Left lung (tissue), 10 donors: ENCODE data around the gene SLCO3A1. TPM values are rescaled to one million over a fixed set of nuclear protein-coding genes. Genes with fewer than 3 reads are reported as not detected.

Experiments
- ATAC-seq: fragments of 200-7000 bp; cut with Tn5 transposase; one replicate; pipeline ENCODE4 v1.9.1; 2020; ENCODE audit warnings: moderate library complexity
- DNase-seq, 4 donors: peaks; one replicate each; pipeline ENCODE4 v3.0.0-alpha.2; 2013 to 2020
- H3K27ac ChIP-seq, 2 donors: fragments of 200-600 bp; sonication (generic) in 1 of 2; one replicate each; pipeline versions ENCODE4 v1.5.0 to v1.8.0; 2020 to 2021
- H3K27me3 ChIP-seq, 2 donors: fragments of 200-600 bp; sonication (generic) in 1 of 2; one replicate each; pipeline versions ENCODE4 v1.5.0 to v1.8.0; 2020 to 2021
- H3K36me3 ChIP-seq, 2 donors: fragments of 200-600 bp; sonication (generic) in 1 of 2; one replicate each; pipeline versions ENCODE4 v1.5.0 to v1.8.0; 2020 to 2021
- H3K4me1 ChIP-seq, 2 donors: fragments of 200-600 bp; one replicate each; pipeline ENCODE4 v1.8.0; 2021
- H3K4me3 ChIP-seq, 2 donors: fragments of 200-600 bp; sonication (generic) in 1 of 2; one replicate each; pipeline versions ENCODE4 v1.5.0 to v1.8.0; 2020 to 2021; ENCODE audit warnings: mild to moderate bottlenecking in 1 of 2
- H3K9me3 ChIP-seq, 2 donors: fragments of 200-600 bp; sonication (generic) in 1 of 2; one replicate each; pipeline versions ENCODE4 v1.5.0 to v1.8.0; 2020 to 2021
- intact Hi-C, 2 donors: fragments of 100-400 bp; cut with DNase I; formaldehyde crosslinking; loops; one replicate each; pipeline versions ENCODE4 v1.11.2 to v1.14.2; 2022
- polyA plus RNA-seq, 6 donors: library from polyadenylated mRNA; unstranded; fragments of 120-200 nt; gene quantifications; one replicate each; pipeline ENCODE4 v1.2.1, GENCODE V29; 2013; ENCODE audit not compliant: insufficient read length in 6 of 6
- total RNA-seq, 2 donors: library from RNA; stranded (reverse); fragmentation: NEBNext Ultra II Directional; extraction: Animal tissue kit (Norgen Biotek cat#: 25700); gene quantifications; one replicate each; pipeline ENCODE4 v1.2.1, GENCODE V29; 2021
- TF ChIP-seq, protein P1 (sequence below), 2 donors: fragments of 200-600 bp; sonication (generic) in 1 of 2; IDR thresholded peaks; one replicate each; pipeline versions ENCODE4 v1.5.0 to v1.8.0; 2021; ENCODE audit warnings: antibody characterized with exemption in 2 of 2
- donor health status: DM: no; HTN: yes; CAD: no.
- donor health status: DM: no; HTN: no; CAD: no.

SLCO3A1 gene
- total and polyA plus RNA-seq, 8 donors: 7.7 to 49.0 (median 11.9) TPM

DNA sequence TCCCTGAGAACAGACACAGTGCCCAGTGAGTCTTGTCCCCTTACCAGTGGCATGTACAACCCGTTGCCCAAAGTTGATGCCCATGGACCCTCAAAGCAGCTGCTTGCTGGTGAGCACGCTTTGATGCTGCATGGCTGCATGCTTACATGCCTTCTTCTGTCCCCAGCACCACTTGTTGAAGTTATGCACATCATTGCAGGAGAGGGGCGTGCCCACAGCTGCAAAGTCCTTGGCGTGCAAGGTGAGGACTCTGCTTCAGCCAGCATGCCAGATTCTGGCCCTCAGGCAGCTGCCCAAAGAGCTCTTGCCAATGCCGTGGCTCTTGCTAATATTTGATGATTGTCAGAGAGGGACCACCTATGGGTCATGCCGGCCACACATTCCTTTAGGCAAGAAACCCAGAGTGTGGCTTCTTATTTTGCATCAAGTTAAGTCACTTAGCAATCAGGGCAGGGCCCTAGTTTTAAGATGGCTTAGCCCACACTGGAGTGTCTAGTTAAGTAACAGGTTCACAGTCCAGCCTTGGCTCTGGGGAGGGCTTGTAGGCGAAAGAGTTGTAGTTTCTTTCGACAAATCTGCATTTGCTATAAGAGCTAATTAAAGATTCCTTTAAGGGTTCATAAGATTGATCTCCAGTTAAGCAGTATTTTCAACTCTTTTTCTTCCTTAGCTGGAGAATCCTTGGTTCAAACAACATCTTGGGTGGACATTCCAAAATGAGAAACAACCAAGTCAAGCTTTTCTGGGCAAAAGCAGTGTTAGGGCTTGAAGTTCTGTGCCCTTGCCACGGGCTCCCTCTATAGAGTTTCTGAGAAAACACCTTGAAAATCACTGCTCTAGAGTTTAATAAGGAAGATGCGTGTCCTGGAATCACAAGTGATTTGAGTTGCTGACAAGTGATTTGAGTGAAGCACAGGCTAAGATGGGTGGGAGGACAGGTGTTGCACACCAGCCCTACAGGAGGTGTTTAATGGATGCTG lies 128.6 kb downstream of the SLCO3A1 start:
- Histone ChIP-seq H3K4me3 (no peak overlapping the region), H3K27me3 (no peaks in the 10 kb centered on the region), H3K27ac (no peak overlapping the region), H3K9me3 (no peaks in the 10 kb centered on the region), H3K4me1 (no peaks in the 10 kb centered on the region), H3K36me3 (no peaks in the 10 kb centered on the region)
- TF ChIP-seq, protein P1, sequence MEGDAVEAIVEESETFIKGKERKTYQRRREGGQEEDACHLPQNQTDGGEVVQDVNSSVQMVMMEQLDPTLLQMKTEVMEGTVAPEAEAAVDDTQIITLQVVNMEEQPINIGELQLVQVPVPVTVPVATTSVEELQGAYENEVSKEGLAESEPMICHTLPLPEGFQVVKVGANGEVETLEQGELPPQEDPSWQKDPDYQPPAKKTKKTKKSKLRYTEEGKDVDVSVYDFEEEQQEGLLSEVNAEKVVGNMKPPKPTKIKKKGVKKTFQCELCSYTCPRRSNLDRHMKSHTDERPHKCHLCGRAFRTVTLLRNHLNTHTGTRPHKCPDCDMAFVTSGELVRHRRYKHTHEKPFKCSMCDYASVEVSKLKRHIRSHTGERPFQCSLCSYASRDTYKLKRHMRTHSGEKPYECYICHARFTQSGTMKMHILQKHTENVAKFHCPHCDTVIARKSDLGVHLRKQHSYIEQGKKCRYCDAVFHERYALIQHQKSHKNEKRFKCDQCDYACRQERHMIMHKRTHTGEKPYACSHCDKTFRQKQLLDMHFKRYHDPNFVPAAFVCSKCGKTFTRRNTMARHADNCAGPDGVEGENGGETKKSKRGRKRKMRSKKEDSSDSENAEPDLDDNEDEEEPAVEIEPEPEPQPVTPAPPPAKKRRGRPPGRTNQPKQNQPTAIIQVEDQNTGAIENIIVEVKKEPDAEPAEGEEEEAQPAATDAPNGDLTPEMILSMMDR (IDR thresholded peaks at IDR 0.05): no peak
- no peak for ATAC-seq
- DNase-seq: no peak
- intact Hi-C loops: no loop called here

DNA sequence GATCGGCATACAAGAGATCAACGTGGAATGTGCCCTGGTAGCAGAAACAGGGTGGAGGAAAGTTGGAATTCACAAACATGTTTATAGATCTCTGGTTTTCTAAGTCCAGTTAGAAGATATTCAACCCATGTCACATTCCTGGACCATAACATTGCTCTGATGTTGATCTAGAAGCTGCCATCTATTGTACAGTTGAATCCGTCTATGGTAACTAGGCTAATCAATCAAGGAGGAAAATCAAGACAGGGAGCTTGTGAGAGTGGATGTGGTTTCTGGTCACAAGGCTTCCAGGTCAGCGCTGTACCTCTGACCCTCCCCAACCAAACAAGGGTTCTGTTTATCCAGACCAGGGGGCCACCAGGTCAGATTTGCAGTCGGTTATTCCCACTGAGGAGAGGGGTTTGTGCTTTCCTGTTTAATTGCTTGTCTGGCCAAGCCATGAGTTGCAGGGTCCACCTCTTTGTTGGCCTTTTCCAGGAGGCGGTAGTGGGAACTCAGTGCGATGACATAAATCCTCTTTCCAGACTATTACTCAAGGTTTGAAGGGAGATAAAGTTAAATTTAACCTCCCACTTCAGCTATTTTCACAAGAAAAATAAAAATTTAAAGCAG lies 130.3 kb downstream of the SLCO3A1 start:
- Histone ChIP-seq H3K36me3 (no peaks in the 10 kb centered on the region), H3K4me1 (no peaks in the 10 kb centered on the region), H3K27ac (no peak overlapping the region), H3K27me3 (no peaks in the 10 kb centered on the region), H3K4me3 (no peak overlapping the region), H3K9me3 (no peaks in the 10 kb centered on the region)
- no peak for DNase-seq
- intact Hi-C loops: no loop called here
- TF ChIP-seq, protein P1 (IDR thresholded peaks at IDR 0.05): no peak
- ATAC-seq: no peak

DNA sequence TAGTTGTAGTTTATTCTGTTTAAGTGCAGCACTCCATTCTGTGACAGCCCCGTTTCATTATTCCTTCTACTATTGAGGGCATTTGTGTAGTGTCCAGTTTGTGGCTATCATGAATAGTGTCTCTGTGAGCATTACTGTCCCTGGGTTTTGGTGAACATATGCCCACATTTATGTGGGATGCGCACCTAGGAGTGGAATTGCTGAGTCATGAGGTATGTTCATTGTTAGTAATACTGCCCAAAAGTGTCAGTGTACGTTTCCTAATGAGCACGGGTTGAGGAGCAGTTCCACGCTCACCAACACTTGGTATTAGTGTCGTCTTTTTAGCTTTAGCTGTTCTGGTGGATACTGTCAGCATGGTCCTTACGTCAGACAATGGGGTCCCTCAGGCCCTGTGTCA lies 131.8 kb downstream of the SLCO3A1 start:
- Histone ChIP-seq H3K9me3 (no peaks in the 10 kb centered on the region), H3K36me3 (no peaks in the 10 kb centered on the region), H3K4me1 (no peaks in the 10 kb centered on the region), H3K27ac (no peak overlapping the region), H3K4me3 (no peak overlapping the region), H3K27me3 (no peaks in the 10 kb centered on the region)
- DNase-seq: no peak
- no peak for ATAC-seq
- TF ChIP-seq, protein P1 (IDR thresholded peaks at IDR 0.05): no peak
- intact Hi-C loops: no loop called here

DNA sequence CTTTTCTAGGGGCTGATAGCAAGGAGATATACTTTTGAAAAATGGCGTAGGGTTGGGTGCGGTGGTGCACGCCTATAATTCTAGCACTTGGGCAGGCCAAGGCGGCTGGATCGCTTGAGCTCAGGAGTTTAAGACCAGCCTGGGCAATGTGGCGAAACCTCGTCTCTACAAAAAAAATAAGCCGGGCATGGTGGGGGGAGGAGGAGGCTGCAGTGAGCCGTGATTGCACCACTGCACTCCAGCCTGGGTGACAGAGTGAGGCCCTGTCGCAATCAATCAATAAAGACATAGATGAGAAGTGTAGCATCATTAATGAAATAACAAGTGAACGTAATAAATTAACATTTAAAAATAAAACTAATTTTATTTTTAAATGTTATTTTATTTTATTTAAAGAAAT lies 134.6 kb downstream of the SLCO3A1 start:
- Histone ChIP-seq H3K27ac (no peak overlapping the region), H3K9me3 (no peaks in the 10 kb centered on the region), H3K4me3 (no peak overlapping the region), H3K27me3 (no peaks in the 10 kb centered on the region), H3K36me3 (no peaks in the 10 kb centered on the region), H3K4me1 (peaks cover 0 to 8% of the 10 kb centered on the region in 2 donors)
- DNase-seq: no peak
- no peak for ATAC-seq
- TF ChIP-seq, protein P1 (IDR thresholded peaks at IDR 0.05): no peak
- intact Hi-C loops: no loop called here

DNA sequence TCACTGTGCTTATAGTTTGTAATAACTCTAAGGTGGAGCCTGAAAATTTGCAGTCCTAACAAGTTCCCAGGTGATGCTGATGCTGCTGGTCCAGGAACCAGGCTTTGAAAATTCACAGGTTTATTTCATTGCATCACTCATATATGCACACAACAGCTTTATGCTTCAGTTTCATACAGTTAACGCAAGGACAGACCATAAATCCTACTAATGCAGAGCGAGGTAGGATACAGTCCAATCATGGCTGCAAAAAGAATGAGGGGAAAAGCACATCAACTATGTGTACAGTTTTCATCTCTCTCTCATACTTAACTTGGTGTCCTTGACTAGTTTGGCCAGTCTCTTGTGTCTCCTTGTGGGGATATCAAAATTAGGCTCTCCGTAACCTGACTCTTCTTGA lies 135.1 kb downstream of the SLCO3A1 start:
- no peaks in the 10 kb centered on the region for H3K9me3 ChIP-seq
- ATAC-seq (no peak), DNase-seq (no peak)
- no peaks in the 10 kb centered on the region for H3K27me3 ChIP-seq
- H3K27ac ChIP-seq: no peak overlapping the region
- TF ChIP-seq, protein P1 (IDR thresholded peaks at IDR 0.05): no peak
- H3K4me1 ChIP-seq: peaks cover 0 to 13% of the 10 kb centered on the region in 2 donors
- no peak overlapping the region for H3K4me3 ChIP-seq
- H3K36me3 ChIP-seq: no peaks in the 10 kb centered on the region
- intact Hi-C loops: no loop called here
